Lower leg skin (tissue), 3 donors: ENCODE results near the gene TMEM198.

ENCODE experiments used
- POLR2A ChIP-seq, 2 donors: fragments of 450-650 bp; IDR thresholded peaks; one replicate each; pipeline ENCODE4 v1.6.1; 2016 to 2017; ENCODE audit warnings: antibody characterized with exemption in 2 of 2, mild to moderate bottlenecking in 1 of 2, moderate library complexity in 1 of 2
- TF ChIP-seq, protein P1 (sequence below), 3 donors: fragments of 450-650 bp; IDR thresholded peaks; one replicate each; pipeline ENCODE4 v1.5.1; 2016; ENCODE audit warnings: antibody characterized with exemption in 3 of 3, mild to moderate bottlenecking in 3 of 3, moderate library complexity in 2 of 3

GRCh38 chr2:219526320-219527075, 17.3 kb upstream of the TMEM198 start:
- no peak for TF ChIP-seq POLR2A (IDR thresholded peaks at IDR 0.05)
- TF ChIP-seq, protein P1, sequence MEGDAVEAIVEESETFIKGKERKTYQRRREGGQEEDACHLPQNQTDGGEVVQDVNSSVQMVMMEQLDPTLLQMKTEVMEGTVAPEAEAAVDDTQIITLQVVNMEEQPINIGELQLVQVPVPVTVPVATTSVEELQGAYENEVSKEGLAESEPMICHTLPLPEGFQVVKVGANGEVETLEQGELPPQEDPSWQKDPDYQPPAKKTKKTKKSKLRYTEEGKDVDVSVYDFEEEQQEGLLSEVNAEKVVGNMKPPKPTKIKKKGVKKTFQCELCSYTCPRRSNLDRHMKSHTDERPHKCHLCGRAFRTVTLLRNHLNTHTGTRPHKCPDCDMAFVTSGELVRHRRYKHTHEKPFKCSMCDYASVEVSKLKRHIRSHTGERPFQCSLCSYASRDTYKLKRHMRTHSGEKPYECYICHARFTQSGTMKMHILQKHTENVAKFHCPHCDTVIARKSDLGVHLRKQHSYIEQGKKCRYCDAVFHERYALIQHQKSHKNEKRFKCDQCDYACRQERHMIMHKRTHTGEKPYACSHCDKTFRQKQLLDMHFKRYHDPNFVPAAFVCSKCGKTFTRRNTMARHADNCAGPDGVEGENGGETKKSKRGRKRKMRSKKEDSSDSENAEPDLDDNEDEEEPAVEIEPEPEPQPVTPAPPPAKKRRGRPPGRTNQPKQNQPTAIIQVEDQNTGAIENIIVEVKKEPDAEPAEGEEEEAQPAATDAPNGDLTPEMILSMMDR (IDR thresholded peaks at IDR 0.05) = no peak
